SK-N-MC (cell line): Measurements from ENCODE around the gene NEURL4.

ENCODE experiments used
- EZH2 ChIP-seq: fragments of 200-600 bp; sonication (generic); IDR thresholded peaks from one replicate; pipeline ENCODE4 v1.6.1; 2017; ENCODE audit warnings: antibody characterized with exemption
- FOXP2 ChIP-seq: optimal IDR thresholded peaks from 2 replicates; pipeline ENCODE3; 2011; ENCODE audit warnings: mild to moderate bottlenecking, moderate library complexity; ENCODE audit not compliant: insufficient read depth; ENCODE audit errors: extremely low read length, control extremely low read depth
- POLR2AphosphoS5 ChIP-seq: IDR thresholded peaks from 2 replicates; pipeline ENCODE4 v1.6.1; 2012; ENCODE audit warnings: mild to moderate bottlenecking, low read depth, low read length, borderline replicate concordance

GRCh38 chr17:7295230-7296180, 33.6 kb downstream of the NEURL4 start:
- TF ChIP-seq EZH2 (no peak), POLR2AphosphoS5 (no peak), FOXP2 (no peak)
